Upper lobe of left lung (tissue), 4 donors: Measurements from ENCODE around the gene CHAC2.
A peak's percentile ranks its signal among the peaks of the same experiment; 100 is the strongest.

Experiments
- POLR2A ChIP-seq, 4 donors: fragments of 450-650 bp; IDR thresholded peaks; one replicate each; pipeline ENCODE4 v1.5.1; 2016 to 2017; ENCODE audit warnings: antibody characterized with exemption in 4 of 4, mild to moderate bottlenecking in 2 of 4
- TF ChIP-seq, protein P1 (sequence below), 6 experiments: fragments of 450-650 bp in 4 of 6; fragments of 200-600 bp in 2 of 6; sonication (generic) in 2 of 6; IDR thresholded peaks; one replicate each; pipeline ENCODE4 v1.5.1; 2016 to 2019; ENCODE audit warnings: antibody characterized with exemption in 6 of 6

DNA sequence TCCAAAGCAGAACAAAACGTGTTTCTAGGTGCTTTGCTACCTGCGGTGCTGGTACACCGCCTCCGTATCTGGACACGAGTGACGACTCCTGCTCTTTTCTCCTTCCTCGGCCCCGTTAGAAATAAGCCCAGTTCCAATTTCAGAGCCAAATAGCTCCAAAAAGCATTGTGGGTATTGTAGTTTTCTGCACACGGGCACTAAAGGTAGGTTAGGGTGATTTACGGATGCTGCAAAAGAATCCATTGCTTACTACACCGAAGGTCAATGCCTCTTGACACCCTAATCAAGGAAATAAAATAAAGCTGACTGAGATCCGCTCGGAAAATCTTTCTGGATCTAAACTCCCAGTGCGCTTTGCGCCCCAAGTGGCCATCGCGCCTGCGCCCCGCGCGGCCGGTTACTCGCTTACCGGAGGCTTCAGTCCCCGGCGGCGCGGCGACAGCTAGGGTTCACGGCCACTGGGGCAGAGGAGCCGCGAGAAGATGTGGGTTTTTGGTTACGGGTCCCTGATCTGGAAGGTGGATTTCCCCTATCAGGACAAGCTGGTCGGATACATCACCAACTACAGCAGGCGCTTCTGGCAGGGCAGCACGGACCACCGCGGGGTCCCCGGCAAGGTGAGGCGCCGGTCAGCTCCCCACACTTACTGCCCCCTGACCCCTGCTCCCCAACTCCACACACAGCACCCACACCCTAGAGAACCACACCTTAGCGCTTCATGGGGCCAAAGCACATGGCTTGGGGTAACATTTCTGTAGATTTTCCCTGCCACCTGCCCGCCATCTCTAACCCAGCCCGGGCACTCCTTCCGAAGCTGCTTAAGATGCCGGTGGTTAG lies at the start of gene CHAC2:
- peak in 2 of 4 donors; percentile 37 to 64 for TF ChIP-seq POLR2A (IDR thresholded peaks at IDR 0.05)
- TF ChIP-seq, protein P1, sequence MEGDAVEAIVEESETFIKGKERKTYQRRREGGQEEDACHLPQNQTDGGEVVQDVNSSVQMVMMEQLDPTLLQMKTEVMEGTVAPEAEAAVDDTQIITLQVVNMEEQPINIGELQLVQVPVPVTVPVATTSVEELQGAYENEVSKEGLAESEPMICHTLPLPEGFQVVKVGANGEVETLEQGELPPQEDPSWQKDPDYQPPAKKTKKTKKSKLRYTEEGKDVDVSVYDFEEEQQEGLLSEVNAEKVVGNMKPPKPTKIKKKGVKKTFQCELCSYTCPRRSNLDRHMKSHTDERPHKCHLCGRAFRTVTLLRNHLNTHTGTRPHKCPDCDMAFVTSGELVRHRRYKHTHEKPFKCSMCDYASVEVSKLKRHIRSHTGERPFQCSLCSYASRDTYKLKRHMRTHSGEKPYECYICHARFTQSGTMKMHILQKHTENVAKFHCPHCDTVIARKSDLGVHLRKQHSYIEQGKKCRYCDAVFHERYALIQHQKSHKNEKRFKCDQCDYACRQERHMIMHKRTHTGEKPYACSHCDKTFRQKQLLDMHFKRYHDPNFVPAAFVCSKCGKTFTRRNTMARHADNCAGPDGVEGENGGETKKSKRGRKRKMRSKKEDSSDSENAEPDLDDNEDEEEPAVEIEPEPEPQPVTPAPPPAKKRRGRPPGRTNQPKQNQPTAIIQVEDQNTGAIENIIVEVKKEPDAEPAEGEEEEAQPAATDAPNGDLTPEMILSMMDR (IDR thresholded peaks at IDR 0.05), result peak; percentile 36 to 66 (median 52)
